Endothelial cell of umbilical vein (primary cell): ENCODE results near the gene SPRED1. TPM values are rescaled to one million over a fixed set of nuclear protein-coding genes. Genes with fewer than 3 reads are reported as not detected.

Experiments used
- BruUV-seq: library from RNA; stranded (reverse); fragments of 400-500 nt; replicated peaks from 2 replicates; lab custom pipeline; 2021; lab: Mats Ljungman, UMichigan
- CTCF ChIA-PET: fragments of 300-600, 350-600 bp; sonication (Branson Sonifier 250); formaldehyde crosslinking; loops from one replicate; lab custom pipeline; 2021; ENCODE audit warnings: antibody characterized with exemption, inconsistent platforms; lab: Charles Lee
- POLR2A ChIA-PET: fragments of 300-600, 350-600 bp; sonication (Branson Sonifier 250); formaldehyde crosslinking; loops from one replicate; lab custom pipeline; 2021; ENCODE audit warnings: antibody characterized with exemption, inconsistent platforms; lab: Charles Lee
- DNase-seq: peaks from one replicate; pipeline ENCODE4 v3.0.0-alpha.2; 2011; ENCODE audit warnings: low read depth, low spot score
- FAIRE-seq: peaks from 2 replicates; lab custom pipeline; 2011; peaks lifted over from hg19 to GRCh38; lab: Jason Lieb, UNC
- H2AFZ ChIP-seq: 2 replicates; pipeline ENCODE4 v1.6.0; 2012; ENCODE audit warnings: low read depth, low read length, control low read depth, inconsistent platforms
- H3K27ac ChIP-seq: 2 replicates; pipeline ENCODE4 v1.5.1; 2011; ENCODE audit warnings: low read depth, mild to moderate bottlenecking, control low read depth, low read length, moderate library complexity; ENCODE audit not compliant: insufficient read depth
- H3K27me3 ChIP-seq, 2 experiments: 2 replicates each; pipeline versions ENCODE4 v1.6.0 to v1.6.1; 2011; ENCODE audit warnings: low read length in 2 of 2, mixed read lengths in 1 of 2; ENCODE audit not compliant: control insufficient read depth in 2 of 2, insufficient read depth in 2 of 2
- H3K36me3 ChIP-seq, 2 experiments: 2 replicates in 1 of 2; 3 replicates in 1 of 2; pipeline ENCODE4 v1.5.1; 2011; ENCODE audit warnings: low read length in 2 of 2, mild to moderate bottlenecking in 1 of 2, moderate library complexity in 1 of 2; ENCODE audit not compliant: control insufficient read depth in 2 of 2, insufficient read depth in 2 of 2; ENCODE audit errors: extremely low read depth in 1 of 2
- H3K4me1 ChIP-seq: 3 replicates; pipeline ENCODE4 v1.5.1; 2011; ENCODE audit warnings: mild to moderate bottlenecking, low read length; ENCODE audit not compliant: control insufficient read depth, insufficient read depth; ENCODE audit errors: extremely low read depth
- H3K4me2 ChIP-seq: 2 replicates; pipeline ENCODE4 v1.6.1; 2011; ENCODE audit warnings: low read length, control low read depth, mixed read lengths; ENCODE audit not compliant: insufficient read depth
- H3K4me3 ChIP-seq, 3 experiments: fragments of 200-600 bp in 1 of 3; sonication (generic), shearing (Covaris generic) in 1 of 3; replicated peaks in 1 of 3; 2 replicates each; pipeline ENCODE4 v1.5.1; 2011 to 2016; ENCODE audit warnings: control low read depth in 3 of 3, low read length in 3 of 3, mild to moderate bottlenecking in 2 of 3, inconsistent platforms in 1 of 3, low read depth in 1 of 3, moderate library complexity in 1 of 3; ENCODE audit not compliant: insufficient read depth in 1 of 3
- H3K79me2 ChIP-seq: 2 replicates; pipeline ENCODE4 v1.6.0; 2012; ENCODE audit warnings: low read length, inconsistent platforms; ENCODE audit not compliant: control insufficient read depth, insufficient read depth
- H3K9ac ChIP-seq: replicated peaks from 2 replicates; pipeline ENCODE3; 2011; ENCODE audit warnings: low read length, control low read depth; ENCODE audit not compliant: insufficient read depth; ENCODE audit errors: extremely low read depth
- H3K9me1 ChIP-seq: replicated peaks from 3 replicates; pipeline ENCODE4 v1.6.0; 2011; ENCODE audit warnings: mild to moderate bottlenecking, low read length; ENCODE audit not compliant: control insufficient read depth, insufficient read depth; ENCODE audit errors: extremely low read depth
- H3K9me3 ChIP-seq: replicated peaks from 2 replicates; pipeline ENCODE4 v1.5.1; 2012; ENCODE audit warnings: low read length, inconsistent platforms; ENCODE audit not compliant: control insufficient read depth, insufficient read depth
- H4K20me1 ChIP-seq: replicated peaks from 2 replicates; pipeline ENCODE3; 2011; ENCODE audit warnings: mild to moderate bottlenecking, low read length; ENCODE audit not compliant: control insufficient read depth, insufficient read depth; ENCODE audit errors: extremely low read depth
- EZH2 ChIP-seq: IDR thresholded peaks from 2 replicates; pipeline ENCODE4 v1.6.1; 2012; ENCODE audit warnings: borderline replicate concordance, low read depth, mild to moderate bottlenecking, moderate library complexity, low read length, inconsistent platforms; ENCODE audit not compliant: severe bottlenecking
- FOS ChIP-seq: IDR thresholded peaks from 2 replicates; pipeline ENCODE4 v1.6.1; 2011; ENCODE audit warnings: mild to moderate bottlenecking, low read length, moderate library complexity, borderline replicate concordance; ENCODE audit not compliant: insufficient read depth
- GATA2 ChIP-seq: IDR thresholded peaks from 2 replicates; pipeline ENCODE4 v1.7.0; 2011; ENCODE audit warnings: low read depth, mild to moderate bottlenecking, moderate library complexity, mixed read lengths, low read length; ENCODE audit not compliant: insufficient read length, insufficient read depth
- JUN ChIP-seq: IDR thresholded peaks from 2 replicates; pipeline ENCODE4 v1.6.1; 2011; ENCODE audit warnings: borderline replicate concordance, low read depth; ENCODE audit not compliant: insufficient read length, insufficient read depth
- MYC ChIP-seq: IDR thresholded peaks from one replicate; pipeline ENCODE4 v1.6.1; 2011; ENCODE audit warnings: mild to moderate bottlenecking, low read depth, low read length
- POLR2A ChIP-seq: IDR thresholded peaks from 2 replicates; pipeline ENCODE4 v1.6.1; 2012; ENCODE audit warnings: low read depth, mild to moderate bottlenecking, control low read depth, low read length
- POLR2AphosphoS5 ChIP-seq: IDR thresholded peaks from 2 replicates; pipeline ENCODE4 v1.6.1; 2012; ENCODE audit warnings: low read depth, mild to moderate bottlenecking, control low read depth, low read length, moderate library complexity; ENCODE audit not compliant: insufficient read depth
- dilution Hi-C: fragments of 300-500 bp; cut with MboI; formaldehyde crosslinking; loops from one replicate; pipeline ENCODE4 v1.15.0; 2019; ENCODE audit warnings: low sequenced_read_pairs; ENCODE audit not compliant: extremely low pct_ligation_motif_present
- intact Hi-C: fragments of 100-400 bp; cut with micrococcal nuclease; formaldehyde crosslinking; loops from one replicate; pipeline ENCODE4 v1.10.0; 2022
- polyA plus RNA-seq, 4 experiments: library from polyadenylated mRNA; depleted of rRNA in 3 of 4; stranded (reverse) in 3 of 4; unstranded in 1 of 4; fragments of >200 nt; gene quantifications; 2 replicates each; pipeline versions ENCODE4 v1.2.1 to v1.2.3, GENCODE V29; 2011 to 2012; ENCODE audit warnings: missing spikeins in 1 of 4
- total RNA-seq: library from RNA; stranded (reverse); gene quantifications from 2 replicates; pipeline ENCODE4 v1.2.3, GENCODE V29; 2021
- TF ChIP-seq, protein P1 (sequence below), 2 donors: IDR thresholded peaks; 1 replicate in 1 of 2; 2 replicates in 1 of 2; pipeline ENCODE4 v1.5.1; 2011; ENCODE audit warnings: low read length in 2 of 2, mild to moderate bottlenecking in 2 of 2, moderate library complexity in 2 of 2, control low read depth in 1 of 2, inconsistent platforms in 1 of 2, low read depth in 1 of 2; ENCODE audit not compliant: insufficient read depth in 1 of 2; ENCODE audit errors: extremely low read depth in 1 of 2
- TF ChIP-seq, protein P2 (sequence below): IDR thresholded peaks from 2 replicates; pipeline ENCODE4 v1.6.1; 2011; ENCODE audit not compliant: insufficient read depth, insufficient read length

SPRED1 gene
- total and polyA plus RNA-seq, 2 donors (not counting 3 experiments of a cell fraction or from before 2014, with no cell fraction given) = 1.3 to 10.7 TPM

DNA sequence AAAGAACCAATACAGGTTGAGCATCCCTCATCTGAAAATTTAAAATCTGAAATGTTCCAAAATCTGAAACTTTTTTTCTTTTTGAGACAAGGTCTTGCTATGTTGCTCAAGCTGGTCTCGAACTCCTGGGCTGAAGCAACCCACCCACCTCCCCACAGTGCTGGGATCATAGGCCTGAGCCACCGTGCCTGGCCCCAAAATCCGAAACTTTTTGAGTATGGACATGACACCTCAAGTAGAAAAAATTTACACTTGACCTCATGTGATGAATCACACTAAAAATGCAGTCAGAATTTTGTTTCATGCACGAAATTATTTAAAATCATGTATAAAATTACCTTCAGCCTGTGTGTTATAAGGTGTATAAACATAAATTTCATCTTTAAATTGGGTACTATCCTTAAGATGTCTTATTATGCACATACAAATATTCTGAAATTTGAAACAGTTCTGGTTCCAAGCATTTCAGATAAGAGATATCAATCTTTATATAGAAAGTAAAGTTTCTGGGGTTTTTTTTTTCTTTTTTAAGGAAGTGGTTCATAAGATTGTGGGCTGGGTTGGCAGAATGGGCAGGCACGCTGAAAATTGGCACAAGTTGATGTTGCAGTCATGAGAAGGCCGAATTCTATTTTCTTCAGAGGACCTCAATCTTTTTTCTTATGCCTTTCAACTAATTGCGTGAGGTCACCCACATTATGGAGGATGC, 72.5 kb downstream of the SPRED1 start:
- Histone ChIP-seq H3K9me1 (no peaks in the 10 kb centered on the region), H4K20me1 (peaks cover 3% of the 10 kb centered on the region), H3K27ac (no peak overlapping the region), H3K27me3 (no peaks in the 10 kb centered on the region), H2AFZ (no peak overlapping the region), H3K9ac (no peak overlapping the region), H3K9me3 (no peaks in the 10 kb centered on the region), H3K79me2 (peaks cover 15% of the 10 kb centered on the region), H3K4me1 (no peaks in the 10 kb centered on the region), H3K36me3 (peaks cover 0 to 3% of the 10 kb centered on the region in 2 experiments), H3K4me3 (no peak overlapping the region), H3K4me2 (no peak overlapping the region)
- TF ChIP-seq, protein P1, sequence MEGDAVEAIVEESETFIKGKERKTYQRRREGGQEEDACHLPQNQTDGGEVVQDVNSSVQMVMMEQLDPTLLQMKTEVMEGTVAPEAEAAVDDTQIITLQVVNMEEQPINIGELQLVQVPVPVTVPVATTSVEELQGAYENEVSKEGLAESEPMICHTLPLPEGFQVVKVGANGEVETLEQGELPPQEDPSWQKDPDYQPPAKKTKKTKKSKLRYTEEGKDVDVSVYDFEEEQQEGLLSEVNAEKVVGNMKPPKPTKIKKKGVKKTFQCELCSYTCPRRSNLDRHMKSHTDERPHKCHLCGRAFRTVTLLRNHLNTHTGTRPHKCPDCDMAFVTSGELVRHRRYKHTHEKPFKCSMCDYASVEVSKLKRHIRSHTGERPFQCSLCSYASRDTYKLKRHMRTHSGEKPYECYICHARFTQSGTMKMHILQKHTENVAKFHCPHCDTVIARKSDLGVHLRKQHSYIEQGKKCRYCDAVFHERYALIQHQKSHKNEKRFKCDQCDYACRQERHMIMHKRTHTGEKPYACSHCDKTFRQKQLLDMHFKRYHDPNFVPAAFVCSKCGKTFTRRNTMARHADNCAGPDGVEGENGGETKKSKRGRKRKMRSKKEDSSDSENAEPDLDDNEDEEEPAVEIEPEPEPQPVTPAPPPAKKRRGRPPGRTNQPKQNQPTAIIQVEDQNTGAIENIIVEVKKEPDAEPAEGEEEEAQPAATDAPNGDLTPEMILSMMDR (IDR thresholded peaks at IDR 0.05; ENCODE audit: extremely low read depth in 1 of 2, insufficient read depth in 1 of 2, low read depth in 1 of 2, low read length in 2 of 2) = no peak
- TF ChIP-seq, protein P2, sequence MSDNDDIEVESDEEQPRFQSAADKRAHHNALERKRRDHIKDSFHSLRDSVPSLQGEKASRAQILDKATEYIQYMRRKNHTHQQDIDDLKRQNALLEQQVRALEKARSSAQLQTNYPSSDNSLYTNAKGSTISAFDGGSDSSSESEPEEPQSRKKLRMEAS = no peak
- TF ChIP-seq MYC (no peak), GATA2 (no peak), EZH2 (no peak), FOS (no peak), POLR2AphosphoS5 (no peak), JUN (no peak), POLR2A (no peak)
- dilution Hi-C loops = no loop called here
- intact Hi-C loops = no loop called here
- FAIRE-seq (no peak), DNase-seq (no peak)
- no TSS peak for BruUV-seq
- ChIA-PET POLR2A (no interaction called here), CTCF (interaction anchor here (0.8 to 0.9 kb wide), 2 partner anchors 10 to 20 kb away, joined by 3 to 4 read pairs; no protein-coding TSS in a partner anchor)
